Body of pancreas (tissue), 4 donors: Measurements from ENCODE around the gene FAM174B. TPM values are rescaled to one million over a fixed set of nuclear protein-coding genes. Genes with fewer than 3 reads are reported as not detected.

ENCODE experiments used
- ATAC-seq: fragments of 150-250 bp; one replicate; pipeline ENCODE4 v1.9.1; 2016
- DNase-seq, 4 donors: peaks; one replicate each; pipeline ENCODE4 v3.0.0-alpha.2; 2019
- H3K27ac ChIP-seq, 4 donors: fragments of 200-600 bp; sonication (generic); 1 replicate in 3 of 4; 2 replicates in 1 of 4; pipeline versions ENCODE4 v1.5.1 to v1.6.1; 2016 to 2019; ENCODE audit warnings: mild to moderate bottlenecking in 1 of 4, mixed read lengths in 1 of 4, moderate library complexity in 1 of 4
- H3K27me3 ChIP-seq, 2 donors: fragments of 200-600 bp; sonication (generic); one replicate each; pipeline ENCODE4 v1.6.0; 2016; ENCODE audit warnings: mild to moderate bottlenecking in 1 of 2
- H3K36me3 ChIP-seq, 2 donors: fragments of 200-600 bp; sonication (generic); replicated peaks in 1 of 2; 2 replicates each; pipeline ENCODE4 v1.5.1; 2016; ENCODE audit warnings: low read depth in 2 of 2; ENCODE audit not compliant: insufficient read depth in 1 of 2
- H3K4me1 ChIP-seq: fragments of 200-600 bp; sonication (generic); one replicate; pipeline ENCODE4 v1.6.0; 2016
- H3K4me3 ChIP-seq, 2 donors: fragments of 200-600 bp; sonication (generic); 1 replicate in 1 of 2; 2 replicates in 1 of 2; pipeline ENCODE4 v1.5.1; 2016 to 2019
- H3K9me3 ChIP-seq, 3 donors: fragments of 200-600 bp; sonication (generic); 1 replicate in 2 of 3; 2 replicates in 1 of 3; pipeline ENCODE4 v1.5.1; 2016
- CTCF ChIP-seq, 7 experiments: fragments of 450-650 bp in 4 of 7; fragments of 200-600 bp in 3 of 7; sonication (generic) in 3 of 7; IDR thresholded peaks; one replicate each; pipeline ENCODE4 v1.5.1; 2016 to 2019; ENCODE audit warnings: antibody characterized with exemption in 7 of 7
- POLR2A ChIP-seq, 3 donors: fragments of 450-650 bp; IDR thresholded peaks; one replicate each; pipeline ENCODE4 v1.6.1; 2016; ENCODE audit warnings: antibody characterized with exemption in 3 of 3, mild to moderate bottlenecking in 2 of 3
- WGBS, 2 donors: methylation state at CpG; one replicate each; pipeline ENCODE4 v1.1.5; 2017; 5-methylcytosine and 5-hydroxymethylcytosine counted together
- intact Hi-C: fragments of 100-400 bp; cut with DNase I; formaldehyde crosslinking; loops from one replicate; pipeline ENCODE4 v1.15.1; 2023
- total RNA-seq, 2 donors: library from RNA; depleted of rRNA; stranded (reverse); fragments of >200 nt; gene quantifications; one replicate each; pipeline ENCODE4 v1.1.0, GENCODE V29; 2016

Gene FAM174B
- total RNA-seq, 2 donors from 2014 or later = 51.4 to 59.9 TPM

GRCh38 chr15:92574566-92574965 is 81.0 kb downstream of the FAM174B start:
- Histone ChIP-seq H3K9me3 (no peaks in the 10 kb centered on the region), H3K4me3 (no peak overlapping the region), H3K27ac (no peak overlapping the region), H3K4me1 (no peaks in the 10 kb centered on the region), H3K27me3 (no peaks in the 10 kb centered on the region), H3K36me3 (no peaks in the 10 kb centered on the region)
- TF ChIP-seq CTCF (IDR thresholded peaks at IDR 0.05) (no peak), POLR2A (IDR thresholded peaks at IDR 0.05) (no peak)
- 81 to 86% methylated on average over 1 of the region's 1 CpG for WGBS, 2 donors
- ATAC-seq (no peak), DNase-seq (no peak)
- intact Hi-C loops = no loop called here

- Histone ChIP-seq H3K27ac (no peak overlapping the region), H3K9me3 (no peaks in the 10 kb centered on the region), H3K27me3 (no peaks in the 10 kb centered on the region), H3K36me3 (no peaks in the 10 kb centered on the region), H3K4me1 (no peaks in the 10 kb centered on the region), H3K4me3 (no peak overlapping the region)
- intact Hi-C loops = no loop called here
- TF ChIP-seq POLR2A (IDR thresholded peaks at IDR 0.05) (no peak), CTCF (IDR thresholded peaks at IDR 0.05) (no peak)
- WGBS, 2 donors = 50 to 53% methylated on average over 1 of the region's 1 CpG
- DNase-seq = no peak
- ATAC-seq = no peak
Measured at GRCh38 chr15:92574161-92574560, 81.4 kb downstream of the FAM174B start.

- TF ChIP-seq POLR2A (IDR thresholded peaks at IDR 0.05) (no peak), CTCF (IDR thresholded peaks at IDR 0.05) (no peak)
- 81 to 85% methylated on average over 3 to 4 of the region's 4 CpGs for WGBS, 2 donors
- H3K4me3 ChIP-seq = no peak overlapping the region
- no peaks in the 10 kb centered on the region for H3K9me3 ChIP-seq
- H3K27me3 ChIP-seq = no peaks in the 10 kb centered on the region
- H3K36me3 ChIP-seq = no peaks in the 10 kb centered on the region
- no peaks in the 10 kb centered on the region for H3K4me1 ChIP-seq
- ATAC-seq (no peak), DNase-seq (no peak)
- no peak overlapping the region for H3K27ac ChIP-seq
- intact Hi-C loops = no loop called here
Measured at GRCh38 chr15:92571824-92572223, 83.8 kb downstream of the FAM174B start.

GRCh38 chr15:92570391-92570790 is 85.2 kb downstream of the FAM174B start:
- TF ChIP-seq CTCF (IDR thresholded peaks at IDR 0.05) (no peak), POLR2A (IDR thresholded peaks at IDR 0.05) (no peak)
- Histone ChIP-seq H3K4me3 (no peak overlapping the region), H3K9me3 (no peaks in the 10 kb centered on the region), H3K36me3 (no peaks in the 10 kb centered on the region), H3K4me1 (no peaks in the 10 kb centered on the region), H3K27ac (no peak overlapping the region), H3K27me3 (no peaks in the 10 kb centered on the region)
- WGBS, 2 donors = 68 to 75% methylated on average over 7 of the region's 7 CpGs
- ATAC-seq = no peak
- no peak for DNase-seq
- intact Hi-C loops = no loop called here

- H3K36me3 ChIP-seq = no peaks in the 10 kb centered on the region
- 70 to 81% methylated on average over 3 of the region's 3 CpGs for WGBS, 2 donors
- H3K27me3 ChIP-seq = no peaks in the 10 kb centered on the region
- TF ChIP-seq POLR2A (IDR thresholded peaks at IDR 0.05) (no peak), CTCF (IDR thresholded peaks at IDR 0.05) (no peak)
- H3K27ac ChIP-seq = no peak overlapping the region
- H3K4me1 ChIP-seq = no peaks in the 10 kb centered on the region
- intact Hi-C loops = no loop called here
- ATAC-seq (no peak), DNase-seq (no peak)
- no peak overlapping the region for H3K4me3 ChIP-seq
- H3K9me3 ChIP-seq = no peaks in the 10 kb centered on the region
Measured at GRCh38 chr15:92569778-92570177, 85.8 kb downstream of the FAM174B start.
